OCI-LY1 (cell line): Measurements from ENCODE around the gene TNNT3.

Experiments used
- H2AFZ ChIP-seq: fragments of 200-600 bp; sonication (generic), shearing (Covaris generic); 2 replicates; pipeline ENCODE4 v1.6.0; 2014; ENCODE audit warnings: antibody characterized with exemption, mild to moderate bottlenecking, low read length
- H3F3A ChIP-seq: fragments of 200-600 bp; sonication (generic), shearing (Covaris generic); 2 replicates; pipeline ENCODE4 v1.6.0; 2014; ENCODE audit warnings: mild to moderate bottlenecking, antibody characterized with exemption, low read length, moderate library complexity; ENCODE audit not compliant: insufficient read depth
- H3K27ac ChIP-seq: fragments of 200-600 bp; sonication (generic); 2 replicates; pipeline ENCODE4 v1.5.1; 2014; ENCODE audit warnings: low read length, mixed run types, mild to moderate bottlenecking, low read depth; ENCODE audit not compliant: poor library complexity, severe bottlenecking
- H3K27me3 ChIP-seq: fragments of 200-600 bp; sonication (generic); 2 replicates; pipeline ENCODE4 v1.6.0; 2014; ENCODE audit warnings: antibody characterized with exemption, mild to moderate bottlenecking, low read length, moderate library complexity; ENCODE audit not compliant: insufficient read depth
- H3K36me3 ChIP-seq: fragments of 200-600 bp; sonication (generic); 2 replicates; pipeline ENCODE4 v1.6.1; 2014; ENCODE audit warnings: mild to moderate bottlenecking, antibody characterized with exemption, low read length, moderate library complexity, mixed read lengths; ENCODE audit not compliant: insufficient read depth
- H3K4me1 ChIP-seq: fragments of 200-600 bp; sonication (generic); 2 replicates; pipeline ENCODE4 v1.5.1; 2014; ENCODE audit warnings: mild to moderate bottlenecking, low read length, moderate library complexity; ENCODE audit not compliant: insufficient read depth, severe bottlenecking
- H3K4me2 ChIP-seq: fragments of 200-600 bp; sonication (generic), shearing (Covaris generic); 2 replicates; pipeline ENCODE4 v1.6.1; 2014; ENCODE audit warnings: low read length
- H3K4me3 ChIP-seq: fragments of 200-600 bp; sonication (generic); 2 replicates; pipeline ENCODE4 v1.5.1; 2014; ENCODE audit warnings: low read length, low read depth, mild to moderate bottlenecking, mixed read lengths; ENCODE audit not compliant: poor library complexity, severe bottlenecking
- H3K79me2 ChIP-seq: fragments of 200-600 bp; shearing (Covaris generic); 2 replicates; pipeline ENCODE4 v1.6.1; 2016; ENCODE audit warnings: mixed run types, low read length, mixed read lengths; ENCODE audit not compliant: insufficient read depth
- H3K9ac ChIP-seq: fragments of 200-600 bp; sonication (generic), shearing (Covaris generic); 2 replicates; pipeline ENCODE4 v1.6.1; 2014; ENCODE audit warnings: mild to moderate bottlenecking, low read length, mixed read lengths
- H3K9me2 ChIP-seq: fragments of 200-600 bp; sonication (generic), shearing (Covaris generic); 2 replicates; pipeline ENCODE4 v1.6.1; 2014; ENCODE audit warnings: low read depth, mild to moderate bottlenecking, low read length, mixed read lengths
- H3K9me3 ChIP-seq: fragments of 200-600 bp; shearing (Covaris generic); 2 replicates; pipeline ENCODE4 v1.6.1; 2014; ENCODE audit warnings: low read length, mixed read lengths
- H4K20me1 ChIP-seq: fragments of 200-600 bp; sonication (generic), shearing (Covaris generic); 2 replicates; pipeline ENCODE4 v1.6.0; 2016; ENCODE audit warnings: mild to moderate bottlenecking, low read length; ENCODE audit not compliant: insufficient read depth
- CTCF ChIP-seq: fragments of 200-600 bp; sonication (generic), shearing (Covaris generic); IDR thresholded peaks from 2 replicates; pipeline ENCODE4 v1.5.1; 2017; ENCODE audit warnings: mild to moderate bottlenecking, antibody characterized with exemption, low read length, moderate library complexity, mixed read lengths
- EZH2 ChIP-seq: fragments of 200-600 bp; sonication (generic), shearing (Covaris generic); IDR thresholded peaks from 2 replicates; pipeline ENCODE4 v1.8.0; 2017; ENCODE audit warnings: borderline replicate concordance, mixed run types, mild to moderate bottlenecking, antibody characterized with exemption, low read length, moderate library complexity, mixed read lengths

The TNNT3 gene

GRCh38 chr11:1919391-1920127 lies at the start of gene TNNT3:
TNNT3 (plus strand) TSS chr11:1919703; CDS start chr11:1922875, 3,172 bp downstream.
- TF ChIP-seq EZH2 (no peak), CTCF (no peak)
- peaks cover 4% of the 10 kb centered on the region; the same call in 1 of the 2 replicates for H3K27me3 ChIP-seq
- H3K4me2 ChIP-seq = no peak within 1 kb of the TSS
- no peaks in the 10 kb centered on the region for H3K9me2 ChIP-seq
- H3K79me2 ChIP-seq = no peaks in the 10 kb centered on the region
- H3F3A ChIP-seq = no peaks in the 10 kb centered on the region
- H3K9me3 ChIP-seq = no peaks in the 10 kb centered on the region
- H3K36me3 ChIP-seq = no peaks in the 10 kb centered on the region
- H3K9ac ChIP-seq = no peak within 1 kb of the TSS
- no peak within 1 kb of the TSS for H3K4me3 ChIP-seq
- no peaks in the 10 kb centered on the region for H4K20me1 ChIP-seq
- H2AFZ ChIP-seq = no peak within 1 kb of the TSS
- no peaks in the 10 kb centered on the region for H3K4me1 ChIP-seq
- H3K27ac ChIP-seq = no peak within 1 kb of the TSS

GRCh38 chr11:1870326-1870696 lies 49.2 kb upstream of the TNNT3 start:
- Histone ChIP-seq H4K20me1 (no peaks in the 10 kb centered on the region), H3K4me3 (no peak overlapping the region), H2AFZ (no peak overlapping the region)

GRCh38 chr11:1870721-1871466 lies 48.6 kb upstream of the TNNT3 start:
- no peaks in the 10 kb centered on the region for H3F3A ChIP-seq
- H3K27ac ChIP-seq = no peak overlapping the region
- no peak for TF ChIP-seq CTCF
- no peak for TF ChIP-seq EZH2
- H3K9me3 ChIP-seq = no peaks in the 10 kb centered on the region
- peaks cover 36% of the 10 kb centered on the region for H3K4me1 ChIP-seq
- H3K4me3 ChIP-seq = no peak overlapping the region
- no peaks in the 10 kb centered on the region for H3K79me2 ChIP-seq
- H3K9me2 ChIP-seq = no peaks in the 10 kb centered on the region
- H3K4me2 ChIP-seq = peak overlapping the region; percentile 9; the same call in 1 of the 2 replicates
- no peaks in the 10 kb centered on the region for H4K20me1 ChIP-seq
- no peak overlapping the region for H2AFZ ChIP-seq
- no peak overlapping the region for H3K9ac ChIP-seq
- H3K36me3 ChIP-seq = peaks cover 12% of the 10 kb centered on the region
- H3K27me3 ChIP-seq = no peaks in the 10 kb centered on the region

More at GRCh38 chr11:1870326-1870696, 49.2 kb upstream of the TNNT3 start:
- no peaks in the 10 kb centered on the region for H3K9me2 ChIP-seq
- no peak overlapping the region for H3K9ac ChIP-seq
- H3K79me2 ChIP-seq = no peaks in the 10 kb centered on the region
- H3F3A ChIP-seq = no peaks in the 10 kb centered on the region
- peaks cover 36% of the 10 kb centered on the region for H3K4me1 ChIP-seq
- H3K27ac ChIP-seq = no peak overlapping the region
- peaks cover 18% of the 10 kb centered on the region for H3K36me3 ChIP-seq
- no peaks in the 10 kb centered on the region for H3K27me3 ChIP-seq
- no peaks in the 10 kb centered on the region for H3K9me3 ChIP-seq
- no peak for TF ChIP-seq EZH2
- no peak for TF ChIP-seq CTCF
- peak overlapping the region; percentile 9; the same call in 1 of the 2 replicates for H3K4me2 ChIP-seq
